Measurements from ENCODE around the gene CABP1.
"Not testable (repeated sequence)": the region's sequence is repeated elsewhere in the genome, so short reads cannot be mapped to it uniquely, and the experiment has no call there.

CABP1 gene

GRCh38 chr12:120639771-120640721 is at the start of gene CABP1:
Gene CABP1 (plus strand): TSS chr12:120640626. CDS start chr12:120640686, 60 bp downstream.
- DNase-seq (ENCODE audit: low read depth in 2 of 2): no peak

GRCh38 chr12:120590741-120591407 is 49.6 kb upstream of the CABP1 start:
- DNase-seq (ENCODE audit: low read depth in 2 of 2): no peak

- DNase-seq (ENCODE audit: low read depth in 2 of 2): no peak
Observed at GRCh38 chr12:120592121-120593049, 48.0 kb upstream of the CABP1 start.

- DNase-seq (ENCODE audit: low read depth in 2 of 2): no peak
Observed at GRCh38 chr12:120596901-120597300, 43.5 kb upstream of the CABP1 start.

GRCh38 chr12:120597861-120598260 is 42.6 kb upstream of the CABP1 start:
- DNase-seq (ENCODE audit: low read depth in 2 of 2): no peak

- DNase-seq (ENCODE audit: low read depth in 2 of 2): no peak
Observed at GRCh38 chr12:120598674-120599463, 41.6 kb upstream of the CABP1 start.

GRCh38 chr12:120599672-120600552 is 40.5 kb upstream of the CABP1 start:
- no peak for DNase-seq (ENCODE audit: low read depth in 2 of 2)

- not testable (repeated sequence) for DNase-seq (ENCODE audit: low read depth in 2 of 2)
Observed at GRCh38 chr12:120602416-120602815, 38.0 kb upstream of the CABP1 start.

GRCh38 chr12:120610560-120610959 is 29.9 kb upstream of the CABP1 start:
- DNase-seq (ENCODE audit: low read depth in 2 of 2): no peak

- DNase-seq (ENCODE audit: low read depth in 2 of 2): not testable (repeated sequence)
Observed at GRCh38 chr12:120611534-120611933, 28.9 kb upstream of the CABP1 start.

- DNase-seq (ENCODE audit: low read depth in 2 of 2): no peak
Observed at GRCh38 chr12:120614848-120615247, 25.6 kb upstream of the CABP1 start.

- not testable (repeated sequence) for DNase-seq (ENCODE audit: low read depth in 2 of 2)
Observed at GRCh38 chr12:120617193-120617592, 23.2 kb upstream of the CABP1 start.

- DNase-seq (ENCODE audit: low read depth in 2 of 2): not testable (repeated sequence)
Observed at GRCh38 chr12:120617767-120618166, 22.7 kb upstream of the CABP1 start.

GRCh38 chr12:120618954-120619615 is 21.3 kb upstream of the CABP1 start:
- no peak for DNase-seq (ENCODE audit: low read depth in 2 of 2)

GRCh38 chr12:120620624-120621023 is 19.8 kb upstream of the CABP1 start:
- no peak for DNase-seq (ENCODE audit: low read depth in 2 of 2)

GRCh38 chr12:120625557-120626419 is 14.6 kb upstream of the CABP1 start:
- DNase-seq (ENCODE audit: low read depth in 2 of 2): no peak

GRCh38 chr12:120628919-120629318 is 11.5 kb upstream of the CABP1 start:
- DNase-seq (ENCODE audit: low read depth in 2 of 2): no peak
